A673 (cell line): Measurements from ENCODE around the gene PARN. TPM values are rescaled to one million over a fixed set of nuclear protein-coding genes. Genes with fewer than 3 reads are reported as not detected.
"Not testable (repeated sequence)": the region's sequence is repeated elsewhere in the genome, so short reads cannot be mapped to it uniquely, and the experiment has no call there.

Experiments used
- BruUV-seq: library from RNA; stranded (reverse); fragments of 400-500 nt; replicated peaks from 2 replicates; lab custom pipeline; 2021; lab: Mats Ljungman, UMichigan
- CTCF ChIA-PET: fragments of 300-600 bp; sonication (Branson Sonifier 250); formaldehyde crosslinking; loops from one replicate; lab custom pipeline; 2022; ENCODE audit warnings: antibody characterized with exemption; lab: Charles Lee
- POLR2A ChIA-PET: fragments of 300-600 bp; sonication (Branson Sonifier 250); formaldehyde crosslinking; loops from one replicate; lab custom pipeline; 2022; ENCODE audit warnings: antibody characterized with exemption; ENCODE audit not compliant: low non-redundant PET; lab: Charles Lee
- DNase-seq: peaks from one replicate; pipeline ENCODE4 v3.0.0-alpha.2; 2015; ENCODE audit warnings: low spot score
- H3K27ac ChIP-seq: fragments of 200-600 bp; sonication (generic); 2 replicates; pipeline ENCODE4 v1.5.1; 2016; ENCODE audit warnings: mixed run types, low read depth, mild to moderate bottlenecking, mixed read lengths, antibody characterized with exemption, low read length; ENCODE audit not compliant: poor library complexity, severe bottlenecking
- H3K27me3 ChIP-seq: fragments of 200-600 bp; sonication (generic); replicated peaks from 2 replicates; pipeline ENCODE4 v1.6.1; 2017; ENCODE audit warnings: mixed run types, low read depth, mild to moderate bottlenecking, mixed read lengths, antibody characterized with exemption, low read length; ENCODE audit not compliant: insufficient read depth, poor library complexity
- H3K36me3 ChIP-seq: fragments of 200-600 bp; sonication (generic); 2 replicates; pipeline ENCODE4 v1.6.1; 2016; ENCODE audit warnings: mixed run types, mild to moderate bottlenecking, mixed read lengths, antibody characterized with exemption, low read length; ENCODE audit not compliant: insufficient read depth, poor library complexity, severe bottlenecking
- H3K4me1 ChIP-seq: fragments of 200-600 bp; sonication (generic); 2 replicates; pipeline ENCODE4 v1.6.1; 2017; ENCODE audit warnings: mixed run types, mild to moderate bottlenecking, mixed read lengths, antibody characterized with exemption, low read length; ENCODE audit not compliant: insufficient read depth, poor library complexity, severe bottlenecking
- H3K4me3 ChIP-seq: fragments of 200-600 bp; sonication (generic); 2 replicates; pipeline ENCODE4 v1.5.1; 2016; ENCODE audit warnings: low read depth, mixed run types, mild to moderate bottlenecking, mixed read lengths, low read length; ENCODE audit not compliant: poor library complexity, severe bottlenecking
- H3K9me3 ChIP-seq: fragments of 200-600 bp; sonication (generic); 2 replicates; pipeline ENCODE4 v1.6.1; 2016; ENCODE audit warnings: mixed run types, low read depth, mild to moderate bottlenecking, mixed read lengths, antibody characterized with exemption, low read length; ENCODE audit not compliant: poor library complexity, severe bottlenecking
- CTCF ChIP-seq: fragments of 300-800, 200-600 bp; sonication (generic); conservative IDR thresholded peaks from 2 replicates; pipeline ENCODE4 v1.5.1; 2017; ENCODE audit warnings: low read depth, mild to moderate bottlenecking, antibody characterized with exemption, low read length, moderate library complexity, mixed read lengths
- EZH2 ChIP-seq: fragments of 200-600 bp; sonication (generic); IDR thresholded peaks from 2 replicates; pipeline ENCODE4 v1.6.1; 2017; ENCODE audit warnings: borderline replicate concordance, low read depth, mild to moderate bottlenecking, mixed read lengths, antibody characterized with exemption, low read length; ENCODE audit not compliant: poor library complexity, severe bottlenecking
- intact Hi-C: fragments of 100-400 bp; cut with micrococcal nuclease; formaldehyde crosslinking; loops from one replicate; pipeline ENCODE4 v1.10.0; 2022; ENCODE audit not compliant: unreplicated experiment
- total RNA-seq: library from RNA; stranded (reverse); gene quantifications from 2 replicates; pipeline ENCODE4 v1.2.3, GENCODE V29; 2021

PARN gene
- total RNA-seq, 1 experiment from 2014 or later: 37.5 TPM

- H3K4me1 ChIP-seq, BruUV-seq, H3K27me3 ChIP-seq, H3K9me3 ChIP-seq, H3K4me3 ChIP-seq, intact Hi-C loops, CTCF ChIA-PET, DNase-seq, H3K27ac ChIP-seq, H3K36me3 ChIP-seq: not testable (repeated sequence)
- POLR2A ChIA-PET: interaction anchor here (0.6 kb wide), 1 partner anchor 12 kb away, joined by 5 read pairs; no protein-coding TSS in a partner anchor
Observed at GRCh38 chr16:14402114-14403000, 227.7 kb downstream of the PARN start.

GRCh38 chr16:14401711-14402061, 228.4 kb downstream of the PARN start:
- CTCF ChIA-PET, H3K36me3 ChIP-seq, intact Hi-C loops, H3K4me1 ChIP-seq, BruUV-seq, H3K27ac ChIP-seq, DNase-seq, H3K9me3 ChIP-seq, H3K27me3 ChIP-seq, H3K4me3 ChIP-seq: not testable (repeated sequence)
- POLR2A ChIA-PET: interaction anchor here (0.6 kb wide), 1 partner anchor 13 kb away, joined by 5 read pairs; no protein-coding TSS in a partner anchor

- H3K9me3 ChIP-seq, H3K27ac ChIP-seq, H3K27me3 ChIP-seq, intact Hi-C loops, H3K4me3 ChIP-seq, CTCF ChIA-PET, BruUV-seq, H3K36me3 ChIP-seq, DNase-seq, POLR2A ChIA-PET, H3K4me1 ChIP-seq: not testable (repeated sequence)
Observed at GRCh38 chr16:14400978-14401710, 228.9 kb downstream of the PARN start.

GRCh38 chr16:14400285-14400977, 229.6 kb downstream of the PARN start:
- Histone ChIP-seq H3K4me3 (no peak overlapping the region), H3K27ac (no peak overlapping the region), H3K9me3 (no peaks in the 10 kb centered on the region), H3K4me1 (no peaks in the 10 kb centered on the region), H3K27me3 (no peaks in the 10 kb centered on the region), H3K36me3 (no peaks in the 10 kb centered on the region)
- no peak for DNase-seq
- BruUV-seq: no TSS peak
- intact Hi-C loops: no loop called here
- POLR2A ChIA-PET: no interaction called here
- TF ChIP-seq EZH2: no peak
- no peak for TF ChIP-seq CTCF
- CTCF ChIA-PET: no interaction called here
